H1 (cell line): Measurements from ENCODE around the gene NKAIN1. TPM values are rescaled to one million over a fixed set of nuclear protein-coding genes. Genes with fewer than 3 reads are reported as not detected.

Source experiments
- CTCF ChIA-PET: fragments of 300-600 bp; sonication (Branson Sonifier 250); formaldehyde crosslinking; loops from one replicate; lab custom pipeline; 2021; ENCODE audit not compliant: partially characterized antibody; lab: Charles Lee
- POLR2A ChIA-PET: fragments of 300-600 bp; sonication (Branson Sonifier 250); formaldehyde crosslinking; loops from one replicate; lab custom pipeline; 2021; ENCODE audit warnings: inconsistent platforms; ENCODE audit not compliant: partially characterized antibody; lab: Charles Lee
- DNase-seq, 2 experiments: peaks; one replicate each; pipeline versions ENCODE4 v3.0.0 to v3.0.0-alpha.2; 2010 to 2022; ENCODE audit warnings: low spot score in 2 of 2, low read depth in 1 of 2, mixed read lengths in 1 of 2
- FAIRE-seq: peaks from 2 replicates; lab custom pipeline; 2011; peaks lifted over from hg19 to GRCh38; lab: Jason Lieb, UNC
- H2AFZ ChIP-seq: 2 replicates; pipeline ENCODE4 v1.8.1; 2012; ENCODE audit warnings: low read length, inconsistent platforms
- H2AK5ac ChIP-seq: 2 replicates; pipeline ENCODE4 v1.6.1; 2013; ENCODE audit warnings: low read depth, low read length
- H2BK120ac ChIP-seq: replicated peaks from 2 replicates; pipeline ENCODE3; 2013; ENCODE audit warnings: low read depth, low read length, inconsistent platforms
- H2BK12ac ChIP-seq: 2 replicates; pipeline ENCODE4 v1.6.1; 2013; ENCODE audit warnings: low read depth, low read length
- H2BK15ac ChIP-seq: 2 replicates; pipeline ENCODE4 v1.6.1; 2013; ENCODE audit warnings: low read length
- H2BK20ac ChIP-seq: 2 replicates; pipeline ENCODE4 v1.6.1; 2013; ENCODE audit warnings: low read length
- H2BK5ac ChIP-seq: 2 replicates; pipeline ENCODE4 v1.6.1; 2013; ENCODE audit warnings: low read depth, low read length
- H3K14ac ChIP-seq: 2 replicates; pipeline ENCODE4 v1.6.1; 2013; ENCODE audit warnings: inconsistent platforms; ENCODE audit not compliant: insufficient read length
- H3K18ac ChIP-seq: 2 replicates; pipeline ENCODE4 v1.6.1; 2013; ENCODE audit warnings: low read length; ENCODE audit errors: extremely low read depth
- H3K23ac ChIP-seq: 2 replicates; pipeline ENCODE4 v1.6.1; 2013; ENCODE audit warnings: inconsistent platforms; ENCODE audit not compliant: insufficient read length
- H3K23me2 ChIP-seq: 2 replicates; pipeline ENCODE4 v1.6.1; 2013; ENCODE audit warnings: low read depth, low read length
- H3K27ac ChIP-seq: 2 replicates; pipeline ENCODE4 v1.6.1; 2011; ENCODE audit warnings: low read depth, low read length, inconsistent platforms
- H3K27me3 ChIP-seq, 4 experiments: replicated peaks in 1 of 4; 1 replicate in 1 of 4; 2 replicates in 3 of 4; pipeline versions ENCODE4 v1.6.1 to v1.8.1; 2011 to 2013; ENCODE audit warnings: low read length in 3 of 4, mild to moderate bottlenecking in 3 of 4, inconsistent platforms in 2 of 4, mixed read lengths in 2 of 4, moderate library complexity in 1 of 4; ENCODE audit not compliant: control insufficient read depth in 3 of 4, insufficient read depth in 3 of 4; ENCODE audit errors: extremely low read depth in 1 of 4
- H3K36me3 ChIP-seq, 4 experiments: 2 replicates each; pipeline versions ENCODE4 v1.6.1 to v1.8.1; 2011 to 2013; ENCODE audit warnings: mild to moderate bottlenecking in 4 of 4, low read length in 3 of 4, moderate library complexity in 2 of 4, control low read depth in 1 of 4, inconsistent platforms in 1 of 4; ENCODE audit not compliant: insufficient read depth in 4 of 4, control insufficient read depth in 2 of 4
- H3K4ac ChIP-seq: replicated peaks from 2 replicates; pipeline ENCODE3; 2013; ENCODE audit warnings: low read length, low read depth, mixed read lengths, inconsistent platforms; ENCODE audit not compliant: insufficient read length
- H3K4me1 ChIP-seq, 4 experiments: replicated peaks in 1 of 4; 1 replicate in 1 of 4; 2 replicates in 3 of 4; pipeline versions ENCODE4 v1.6.1 to v1.8.1; 2011 to 2013; ENCODE audit warnings: low read length in 3 of 4, inconsistent platforms in 2 of 4, mixed read lengths in 1 of 4; ENCODE audit not compliant: insufficient read depth in 4 of 4, control insufficient read depth in 3 of 4
- H3K4me2 ChIP-seq, 2 experiments: 2 replicates each; pipeline versions ENCODE4 v1.6.1 to v1.8.1; 2011 to 2013; ENCODE audit warnings: low read depth in 2 of 2, low read length in 2 of 2, control low read depth in 1 of 2, inconsistent platforms in 1 of 2, mild to moderate bottlenecking in 1 of 2; ENCODE audit not compliant: insufficient read depth in 1 of 2
- H3K4me3 ChIP-seq, 4 experiments: fragments of 200-600, 300-600 bp in 1 of 4; sonication (generic), shearing (Covaris generic), sonication (Bioruptor Twin) in 1 of 4; 2 replicates each; pipeline versions ENCODE4 v1.5.1 to v1.8.1; 2011 to 2016; ENCODE audit warnings: low read length in 4 of 4, low read depth in 3 of 4, control low read depth in 2 of 4, inconsistent platforms in 2 of 4, mild to moderate bottlenecking in 2 of 4, mixed read lengths in 1 of 4, moderate library complexity in 1 of 4; ENCODE audit not compliant: insufficient read depth in 2 of 4; ENCODE audit errors: extremely low read depth in 1 of 4
- H3K56ac ChIP-seq: replicated peaks from 2 replicates; pipeline ENCODE3; 2013; ENCODE audit warnings: low read depth, mild to moderate bottlenecking, mixed read lengths, low read length, inconsistent platforms; ENCODE audit not compliant: insufficient read length
- H3K79me1 ChIP-seq: 2 replicates; pipeline ENCODE4 v1.6.1; 2013; ENCODE audit warnings: low read depth, low read length, control low read depth
- H3K79me2 ChIP-seq, 2 experiments: 2 replicates each; pipeline versions ENCODE4 v1.6.1 to v1.8.1; 2012 to 2013; ENCODE audit warnings: low read length in 2 of 2, mild to moderate bottlenecking in 2 of 2, inconsistent platforms in 1 of 2; ENCODE audit not compliant: insufficient read depth in 2 of 2, control insufficient read depth in 1 of 2
- H3K9ac ChIP-seq, 4 experiments: replicated peaks in 1 of 4; 1 replicate in 1 of 4; 2 replicates in 3 of 4; pipeline versions ENCODE4 v1.6.1 to v1.8.1; 2011 to 2013; ENCODE audit warnings: low read depth in 3 of 4, low read length in 3 of 4, control low read depth in 2 of 4, mild to moderate bottlenecking in 2 of 4, moderate library complexity in 2 of 4, inconsistent platforms in 1 of 4; ENCODE audit errors: extremely low read depth in 1 of 4
- H3K9me3 ChIP-seq, 2 experiments: 2 replicates each; pipeline versions ENCODE4 v1.6.1 to v1.8.1; 2012 to 2013; ENCODE audit warnings: mild to moderate bottlenecking in 2 of 2, moderate library complexity in 2 of 2, control low read depth in 1 of 2, inconsistent platforms in 1 of 2, low read depth in 1 of 2, low read length in 1 of 2, mixed read lengths in 1 of 2; ENCODE audit not compliant: insufficient read depth in 2 of 2
- H4K20me1 ChIP-seq, 2 experiments: replicated peaks in 1 of 2; 2 replicates each; pipeline versions ENCODE3 to v1.8.1; 2011 to 2013; ENCODE audit warnings: inconsistent platforms in 2 of 2, low read length in 2 of 2, mild to moderate bottlenecking in 1 of 2; ENCODE audit not compliant: insufficient read depth in 2 of 2, control insufficient read depth in 1 of 2
- H4K5ac ChIP-seq: 2 replicates; pipeline ENCODE4 v1.6.1; 2013; ENCODE audit warnings: low read length, low read depth, mixed read lengths, inconsistent platforms; ENCODE audit not compliant: insufficient read length
- H4K8ac ChIP-seq: 2 replicates; pipeline ENCODE4 v1.8.0; 2013; ENCODE audit warnings: mild to moderate bottlenecking, moderate library complexity, low read length, inconsistent platforms; ENCODE audit not compliant: insufficient read depth; ENCODE audit errors: extremely low read depth
- H4K91ac ChIP-seq: replicated peaks from 2 replicates; pipeline ENCODE3; 2013; ENCODE audit warnings: low read length, mixed read lengths, inconsistent platforms; ENCODE audit not compliant: insufficient read length
- ATF3 ChIP-seq: IDR thresholded peaks from 2 replicates; pipeline ENCODE4 v1.6.1; 2011; ENCODE audit warnings: low read depth, mild to moderate bottlenecking, low read length; ENCODE audit not compliant: insufficient read depth
- CEBPB ChIP-seq: IDR thresholded peaks from 2 replicates; pipeline ENCODE4 v1.6.1; 2012; ENCODE audit warnings: low read depth, low read length
- CREB1 ChIP-seq: IDR thresholded peaks from 2 replicates; pipeline ENCODE4 v1.6.1; 2012; ENCODE audit warnings: inconsistent platforms
- EGR1 ChIP-seq: IDR thresholded peaks from 2 replicates; pipeline ENCODE4 v1.6.1; 2011; ENCODE audit warnings: low read depth, low read length, borderline replicate concordance
- KDM4A ChIP-seq: IDR thresholded peaks from one replicate; pipeline ENCODE4 v1.7.1; 2012; ENCODE audit warnings: low read depth, mild to moderate bottlenecking, moderate library complexity, low read length, inconsistent platforms; ENCODE audit not compliant: severe bottlenecking
- KDM5A ChIP-seq: fragments of 200-600 bp; IDR thresholded peaks from 2 replicates; pipeline ENCODE4 v1.7.1; 2012; ENCODE audit warnings: mild to moderate bottlenecking, low read length, inconsistent platforms, mixed read lengths
- NRF1 ChIP-seq: IDR thresholded peaks from 2 replicates; pipeline ENCODE4 v1.6.1; 2011; ENCODE audit warnings: mild to moderate bottlenecking, low read depth, low read length, improper control_type of control experiment
- SRF ChIP-seq: IDR thresholded peaks from 2 replicates; pipeline ENCODE4 v1.6.1; 2011; ENCODE audit warnings: mild to moderate bottlenecking, low read depth, low read length, moderate library complexity
- TAF7 ChIP-seq: optimal IDR thresholded peaks from 2 replicates; pipeline ENCODE3; 2011; ENCODE audit warnings: low read depth, mild to moderate bottlenecking, inconsistent platforms, low read length, moderate library complexity, borderline replicate concordance
- ZNF274 ChIP-seq: IDR thresholded peaks from 2 replicates; pipeline ENCODE4 v1.7.0; 2012; ENCODE audit warnings: low read length, borderline replicate concordance; ENCODE audit errors: extremely low read depth
- WGBS, 2 experiments: shearing (Covaris generic) in 1 of 2; methylation state at CpG; one replicate each; pipeline versions ENCODE4 v1.1.6 to v1.1.7; 2013 to 2015; ENCODE audit warnings: low lambda C conversion rate in 2 of 2, mixed read lengths in 2 of 2, inconsistent platforms in 1 of 2, low coverage in 1 of 2, missing lambda C conversion rate in 1 of 2; ENCODE audit not compliant: insufficient replicate concordance in 2 of 2, insufficient coverage in 1 of 2, insufficient read length in 1 of 2; ENCODE audit errors: extremely low coverage in 1 of 2, missing lambda C conversion rate in 1 of 2; 5-methylcytosine and 5-hydroxymethylcytosine counted together
- polyA plus RNA-seq, 7 experiments: library from polyadenylated mRNA; depleted of rRNA in 3 of 7; stranded (reverse) in 5 of 7; unstranded in 2 of 7; fragments of >200 nt in 5 of 7; fragments of 200-250 nt in 2 of 7; gene quantifications; 1 replicate in 5 of 7; 2 replicates in 1 of 7; 4 replicates in 1 of 7; pipeline versions ENCODE4 v1.2.1 to v1.2.3, GENCODE V29; 2011 to 2013; ENCODE audit warnings: missing spikeins in 2 of 7, mixed read lengths in 2 of 7
- total RNA-seq: library from RNA; stranded (reverse); fragmentation: NEBNext Ultra II Directional; extraction: Animal tissue kit (Norgen Biotek cat#: 25700); gene quantifications from 2 replicates; pipeline ENCODE4 v1.2.1, GENCODE V29; 2021

The NKAIN1 gene
- total and polyA plus RNA-seq, 2 of the 8 experiments (the other 6 are each of a cell fraction or from before 2014, with no cell fraction given): 59.3 to 66.9 TPM

GRCh38 chr1:31218705-31219104, 21.0 kb downstream of the NKAIN1 start:
- Histone ChIP-seq H4K91ac (no peak overlapping the region), H4K5ac (no peak overlapping the region), H2BK5ac (no peak overlapping the region), H3K36me3 (no peaks in the 10 kb centered on the region), H2BK15ac (0 out of 2 replicates have a peak overlapping the region, but pooled peaks have one; percentile 8), H2BK12ac (no peak overlapping the region), H2BK120ac (no peak overlapping the region), H3K23me2 (no peaks in the 10 kb centered on the region), H3K4ac (no peak overlapping the region), H2AFZ (no peak overlapping the region), H3K4me1 (peaks cover 0 to 9% (median 4%) of the 10 kb centered on the region in 4 experiments; a peak in 6 of 7 replicates), H2AK5ac (no peak overlapping the region), H3K4me3 (no peak overlapping the region), H3K56ac (no peak overlapping the region), H2BK20ac (no peak overlapping the region), H3K23ac (no peak overlapping the region), H3K79me1 (peaks cover 8% of the 10 kb centered on the region; the same call in 1 of the 2 replicates), H3K4me2 (no peak overlapping the region), H3K27me3 (no peaks in the 10 kb centered on the region), H4K20me1 (peaks cover 3 to 10% of the 10 kb centered on the region in 2 experiments), H3K27ac (no peak overlapping the region), H3K79me2 (peaks cover 0 to 3% of the 10 kb centered on the region in 2 experiments; a peak in 1 of 4 replicates), H4K8ac (peak overlapping the region; percentile 39; the same call in 1 of the 2 replicates), H3K9me3 (no peaks in the 10 kb centered on the region), H3K14ac (no peak overlapping the region), H3K9ac (no peak overlapping the region; a peak in 1 of 7 replicates), H3K18ac (no peak overlapping the region)
- ChIA-PET POLR2A (interaction anchor here (0.9 to 2.4 kb wide), 2 partner anchors 11 to 60 kb away, joined by 3 to 7 read pairs; no protein-coding TSS in a partner anchor), CTCF (interaction anchor here (1.1 to 4.0 kb wide), 8 partner anchors 9 to 37 kb away, joined by 3 to 14 read pairs (median 4); no protein-coding TSS in a partner anchor)
- FAIRE-seq (no peak), DNase-seq (no peak)
- WGBS, 2 experiments: 92% methylated on average over 8 of the region's 8 CpGs; no CpG with 5 or more reads in 1 of the 2 experiments
- TF ChIP-seq ATF3: no peak
- TF ChIP-seq ZNF274: no peak
- no peak for TF ChIP-seq NRF1
- no peak for TF ChIP-seq CREB1
- TF ChIP-seq KDM5A: no peak
- TF ChIP-seq KDM4A: no peak
- no peak for TF ChIP-seq EGR1
- TF ChIP-seq CEBPB: no peak
- no peak for TF ChIP-seq TAF7
- no peak for TF ChIP-seq SRF
